ENCODE results near the gene PROB1. TPM values are rescaled to one million over a fixed set of nuclear protein-coding genes. Genes with fewer than 3 reads are reported as not detected.

PROB1 gene
- polyA plus RNA-seq, 1 donor from 2014 or later = 0.74 TPM

GRCh38 chr5:139399501-139400121 is 4.7 kb upstream of the PROB1 start:
- H3K27me3 ChIP-seq (ENCODE audit: insufficient read depth, low read depth, low read length) = peaks cover 15% of the 10 kb centered on the region
- H3K9me3 ChIP-seq (ENCODE audit: low read length) = no peaks in the 10 kb centered on the region
- no peaks in the 10 kb centered on the region for H3K36me3 ChIP-seq (ENCODE audit: insufficient read depth, low read length)
- no peak for TF ChIP-seq MXI1 (conservative IDR thresholded peaks at IDR 0.05; ENCODE audit: poor library complexity, severe bottlenecking)
- TF ChIP-seq TAF1 (IDR thresholded peaks at IDR 0.05; ENCODE audit: low read depth) = no peak
- TF ChIP-seq REST (IDR thresholded peaks at IDR 0.05; ENCODE audit: borderline replicate concordance) = no peak
- no peak overlapping the region for H3K9ac ChIP-seq (ENCODE audit: low read length)
- H3F3A ChIP-seq (ENCODE audit: insufficient read depth, low read length, poor library complexity, severe bottlenecking) = no peaks in the 10 kb centered on the region
- no peak overlapping the region for H3K4me3 ChIP-seq (ENCODE audit: low read length)
- no peak overlapping the region for H3K4me2 ChIP-seq (ENCODE audit: low read length)
- H3K27ac ChIP-seq (ENCODE audit: low read length) = no peak overlapping the region
- H3K9me2 ChIP-seq (ENCODE audit: insufficient read depth, low read length) = no peaks in the 10 kb centered on the region
- no peaks in the 10 kb centered on the region for H4K20me1 ChIP-seq (ENCODE audit: insufficient read depth)
- no peaks in the 10 kb centered on the region for H3K79me2 ChIP-seq (replicated peaks; ENCODE audit: insufficient read depth, low read length)
- H2AFZ ChIP-seq (ENCODE audit: low read depth, low read length) = no peak overlapping the region

DNA sequence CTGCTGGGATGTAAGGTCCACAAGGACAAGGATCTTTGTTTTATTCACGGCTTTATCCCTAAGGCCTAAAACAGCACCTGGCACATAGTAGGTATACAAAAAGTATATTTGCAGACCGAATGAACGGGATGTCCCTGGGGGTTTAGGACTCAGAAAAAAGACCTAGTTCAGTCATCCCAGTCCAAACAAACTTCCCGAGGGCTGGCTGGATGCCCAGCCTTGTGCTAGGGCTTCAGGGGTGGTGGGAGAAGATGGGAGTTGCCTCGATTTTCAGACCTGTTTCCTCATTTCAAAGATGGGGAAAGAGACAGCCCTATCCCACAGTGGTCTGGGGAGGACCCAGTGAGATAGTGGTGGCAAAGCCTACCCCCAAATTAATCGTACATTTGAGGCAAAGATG is 3.0 kb upstream of the PROB1 start:
- Histone ChIP-seq H3K27ac (ENCODE audit: low read length) (no peak overlapping the region), H3F3A (ENCODE audit: insufficient read depth, low read length, poor library complexity, severe bottlenecking) (no peaks in the 10 kb centered on the region), H3K4me2 (ENCODE audit: low read length) (no peak overlapping the region), H3K9me3 (ENCODE audit: low read length) (no peaks in the 10 kb centered on the region), H3K27me3 (ENCODE audit: insufficient read depth, low read depth, low read length) (peaks cover 32% of the 10 kb centered on the region), H3K9ac (ENCODE audit: low read length) (no peak overlapping the region), H3K36me3 (ENCODE audit: insufficient read depth, low read length) (no peaks in the 10 kb centered on the region), H3K79me2 (replicated peaks; ENCODE audit: insufficient read depth, low read length) (no peaks in the 10 kb centered on the region), H3K4me3 (ENCODE audit: low read length) (no peak overlapping the region), H3K9me2 (ENCODE audit: insufficient read depth, low read length) (no peaks in the 10 kb centered on the region), H4K20me1 (ENCODE audit: insufficient read depth) (no peaks in the 10 kb centered on the region), H2AFZ (ENCODE audit: low read depth, low read length) (no peak overlapping the region)
- TF ChIP-seq EZH2 (IDR thresholded peaks at IDR 0.05; ENCODE audit: borderline replicate concordance, insufficient read depth, low read length, poor library complexity, severe bottlenecking) (no peak), TAF1 (IDR thresholded peaks at IDR 0.05; ENCODE audit: low read depth) (no peak), SMC3 (conservative IDR thresholded peaks at IDR 0.05; ENCODE audit: poor library complexity) (no peak), MXI1 (conservative IDR thresholded peaks at IDR 0.05; ENCODE audit: poor library complexity, severe bottlenecking) (no peak), EP300 (conservative IDR thresholded peaks at IDR 0.05; ENCODE audit: poor library complexity, severe bottlenecking) (no peak), REST (IDR thresholded peaks at IDR 0.05; ENCODE audit: borderline replicate concordance) (no peak), POLR2AphosphoS5 (IDR thresholded peaks at IDR 0.05) (no peak), RAD21 (conservative IDR thresholded peaks at IDR 0.05) (no peak)
- TF ChIP-seq, protein P1, sequence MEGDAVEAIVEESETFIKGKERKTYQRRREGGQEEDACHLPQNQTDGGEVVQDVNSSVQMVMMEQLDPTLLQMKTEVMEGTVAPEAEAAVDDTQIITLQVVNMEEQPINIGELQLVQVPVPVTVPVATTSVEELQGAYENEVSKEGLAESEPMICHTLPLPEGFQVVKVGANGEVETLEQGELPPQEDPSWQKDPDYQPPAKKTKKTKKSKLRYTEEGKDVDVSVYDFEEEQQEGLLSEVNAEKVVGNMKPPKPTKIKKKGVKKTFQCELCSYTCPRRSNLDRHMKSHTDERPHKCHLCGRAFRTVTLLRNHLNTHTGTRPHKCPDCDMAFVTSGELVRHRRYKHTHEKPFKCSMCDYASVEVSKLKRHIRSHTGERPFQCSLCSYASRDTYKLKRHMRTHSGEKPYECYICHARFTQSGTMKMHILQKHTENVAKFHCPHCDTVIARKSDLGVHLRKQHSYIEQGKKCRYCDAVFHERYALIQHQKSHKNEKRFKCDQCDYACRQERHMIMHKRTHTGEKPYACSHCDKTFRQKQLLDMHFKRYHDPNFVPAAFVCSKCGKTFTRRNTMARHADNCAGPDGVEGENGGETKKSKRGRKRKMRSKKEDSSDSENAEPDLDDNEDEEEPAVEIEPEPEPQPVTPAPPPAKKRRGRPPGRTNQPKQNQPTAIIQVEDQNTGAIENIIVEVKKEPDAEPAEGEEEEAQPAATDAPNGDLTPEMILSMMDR (IDR thresholded peaks at IDR 0.05; ENCODE audit: poor library complexity, severe bottlenecking) = no peak
